GM20431 (cell line): ENCODE results near the gene ADORA2A.

ENCODE experiments used
- in situ Hi-C: fragments of 300-500 bp; cut with MseI, MboI; formaldehyde crosslinking; loops from one replicate; pipeline ENCODE4 v1.15.0; 2020; ENCODE audit warnings: low sequenced_read_pairs; ENCODE audit not compliant: unreplicated experiment

ADORA2A gene

GRCh38 chr22:24427500-24428164, at the start of gene ADORA2A:
Gene ADORA2A, plus strand, starts transcription at chr22:24427599. Its CDS starts 5,806 bp downstream, at chr22:24433405.
- in situ Hi-C loops: loop anchor here (10.0 kb wide), 1 partner anchor 97 kb away; no protein-coding TSS in a partner anchor

GRCh38 chr22:24379536-24379935, 47.9 kb upstream of the ADORA2A start:
- in situ Hi-C loops: no loop called here

GRCh38 chr22:24380220-24380904, 47.0 kb upstream of the ADORA2A start:
- in situ Hi-C loops: no loop called here

- in situ Hi-C loops: no loop called here
These were observed 46.5 kb upstream of the ADORA2A start for GRCh38 chr22:24380905-24381230.

GRCh38 chr22:24383061-24383460, 44.3 kb upstream of the ADORA2A start:
- in situ Hi-C loops: no loop called here

GRCh38 chr22:24384131-24384530, 43.3 kb upstream of the ADORA2A start:
- in situ Hi-C loops: no loop called here

GRCh38 chr22:24386937-24387471, 40.4 kb upstream of the ADORA2A start:
- in situ Hi-C loops: no loop called here

- in situ Hi-C loops: no loop called here
These were observed 37.7 kb upstream of the ADORA2A start for GRCh38 chr22:24389680-24390079.

- in situ Hi-C loops: no loop called here
These were observed 37.2 kb upstream of the ADORA2A start for GRCh38 chr22:24390156-24390555.

GRCh38 chr22:24390576-24390975, 36.8 kb upstream of the ADORA2A start:
- in situ Hi-C loops: no loop called here

GRCh38 chr22:24391836-24392217, 35.6 kb upstream of the ADORA2A start:
- in situ Hi-C loops: no loop called here

GRCh38 chr22:24392218-24392931, 35.0 kb upstream of the ADORA2A start:
- in situ Hi-C loops: no loop called here

GRCh38 chr22:24393012-24393559, 34.3 kb upstream of the ADORA2A start:
- in situ Hi-C loops: no loop called here

- in situ Hi-C loops: no loop called here
These were observed 33.6 kb upstream of the ADORA2A start for GRCh38 chr22:24393848-24394247.

GRCh38 chr22:24394254-24394653, 33.1 kb upstream of the ADORA2A start:
- in situ Hi-C loops: no loop called here

GRCh38 chr22:24398409-24398808, 29.0 kb upstream of the ADORA2A start:
- in situ Hi-C loops: no loop called here

- in situ Hi-C loops: no loop called here
These were observed 27.2 kb upstream of the ADORA2A start for GRCh38 chr22:24400034-24400725.

- in situ Hi-C loops: no loop called here
These were observed 26.4 kb upstream of the ADORA2A start for GRCh38 chr22:24400726-24401596.

GRCh38 chr22:24401931-24402367, 25.4 kb upstream of the ADORA2A start:
- in situ Hi-C loops: no loop called here
